Mesodermal cell (in vitro differentiated cells): ENCODE data around the gene PUS7L.
"Not testable (repeated sequence)": the region's sequence is repeated elsewhere in the genome, so short reads cannot be mapped to it uniquely, and the experiment has no call there.

ENCODE experiments used
- H3K27ac ChIP-seq: 2 replicates; pipeline ENCODE4 v1.7.0; 2013; ENCODE audit warnings: mild to moderate bottlenecking, low read depth, low read length, moderate library complexity; ENCODE audit not compliant: severe bottlenecking
- H3K36me3 ChIP-seq: 2 replicates; pipeline ENCODE4 v1.7.1; 2013; ENCODE audit warnings: mild to moderate bottlenecking, low read length, moderate library complexity; ENCODE audit not compliant: control insufficient read depth, insufficient read depth
- H3K4me1 ChIP-seq: one replicate; pipeline ENCODE4 v1.7.1; 2013; ENCODE audit warnings: mild to moderate bottlenecking, low read length; ENCODE audit not compliant: insufficient read depth, control insufficient read depth, poor library complexity, severe bottlenecking
- H3K4me3 ChIP-seq: 2 replicates; pipeline ENCODE4 v1.7.0; 2013; ENCODE audit warnings: low read length, control low read depth, mild to moderate bottlenecking; ENCODE audit not compliant: insufficient read depth, poor library complexity, severe bottlenecking; ENCODE audit errors: extremely low read depth
- H3K9me3 ChIP-seq: 2 replicates; pipeline ENCODE4 v1.7.1; 2013; ENCODE audit warnings: mild to moderate bottlenecking, low read length, moderate library complexity; ENCODE audit not compliant: control insufficient read depth
- WGBS, 2 experiments: methylation state at CpG; one replicate each; pipeline ENCODE4 v1.1.5; 2013; ENCODE audit warnings: missing lambda C conversion rate in 2 of 2; ENCODE audit not compliant: insufficient coverage in 2 of 2; 5-methylcytosine and 5-hydroxymethylcytosine counted together

The PUS7L gene

GRCh38 chr12:43776498-43776897 is 17.9 kb upstream of the PUS7L start:
- WGBS, 2 experiments, result no CpG with 5 or more reads among the region's 3 CpGs
- peaks cover 3% of the 10 kb centered on the region for H3K36me3 ChIP-seq
- H3K9me3 ChIP-seq, result no peaks in the 10 kb centered on the region
- H3K4me1 ChIP-seq, result no peaks in the 10 kb centered on the region
- no peak overlapping the region for H3K4me3 ChIP-seq
- no peak overlapping the region for H3K27ac ChIP-seq

GRCh38 chr12:43766291-43766690 is 7.7 kb upstream of the PUS7L start:
- Histone ChIP-seq H3K9me3 (no peaks in the 10 kb centered on the region), H3K27ac (no peak overlapping the region), H3K4me1 (peaks cover 4% of the 10 kb centered on the region), H3K36me3 (peaks cover 3% of the 10 kb centered on the region), H3K4me3 (no peak overlapping the region)

- H3K9me3 ChIP-seq, result no peaks in the 10 kb centered on the region
- no peak overlapping the region for H3K27ac ChIP-seq
- H3K36me3 ChIP-seq, result no peaks in the 10 kb centered on the region
- peaks cover 4% of the 10 kb centered on the region for H3K4me1 ChIP-seq
- H3K4me3 ChIP-seq, result no peak overlapping the region
Observed at GRCh38 chr12:43764528-43764927, 5.9 kb upstream of the PUS7L start.

GRCh38 chr12:43763769-43764168 is 5.2 kb upstream of the PUS7L start:
- H3K4me3 ChIP-seq, result no peak overlapping the region
- H3K36me3 ChIP-seq, result no peaks in the 10 kb centered on the region
- no peaks in the 10 kb centered on the region for H3K9me3 ChIP-seq
- H3K4me1 ChIP-seq, result peaks cover 4% of the 10 kb centered on the region
- H3K27ac ChIP-seq, result no peak overlapping the region

GRCh38 chr12:43762596-43762995 is 4.0 kb upstream of the PUS7L start:
- H3K9me3 ChIP-seq, result no peaks in the 10 kb centered on the region
- no peak overlapping the region for H3K27ac ChIP-seq
- H3K4me1 ChIP-seq, result peaks cover 4% of the 10 kb centered on the region
- no peak overlapping the region for H3K4me3 ChIP-seq
- no peaks in the 10 kb centered on the region for H3K36me3 ChIP-seq

- H3K4me1 ChIP-seq, result peaks cover 2% of the 10 kb centered on the region
- no peak overlapping the region for H3K4me3 ChIP-seq
- H3K9me3 ChIP-seq, result no peaks in the 10 kb centered on the region
- no peak overlapping the region for H3K27ac ChIP-seq
- H3K36me3 ChIP-seq, result no peaks in the 10 kb centered on the region
Observed at GRCh38 chr12:43761500-43761899, 2.9 kb upstream of the PUS7L start.

- H3K4me1 ChIP-seq, result no peaks in the 10 kb centered on the region
- 90 to 100% methylated on average over 1 to 2 of the region's 2 CpGs for WGBS, 2 experiments
- H3K36me3 ChIP-seq, result no peaks in the 10 kb centered on the region
- H3K9me3 ChIP-seq, result no peaks in the 10 kb centered on the region
- H3K4me3 ChIP-seq, result no peak overlapping the region
- no peak overlapping the region for H3K27ac ChIP-seq
Observed at GRCh38 chr12:43760396-43760795, 1.8 kb upstream of the PUS7L start.

GRCh38 chr12:43758247-43758727 is 303 bp downstream of the PUS7L start:
- peak overlapping the region; percentile 71 for H3K4me3 ChIP-seq
- no peaks in the 10 kb centered on the region for H3K9me3 ChIP-seq
- no peaks in the 10 kb centered on the region for H3K4me1 ChIP-seq
- no peaks in the 10 kb centered on the region for H3K36me3 ChIP-seq
- 16 to 21% methylated on average over 11 of the region's 18 CpGs for WGBS, 2 experiments
- H3K27ac ChIP-seq, result no peak overlapping the region

- Histone ChIP-seq H3K36me3 (peaks cover 7% of the 10 kb centered on the region), H3K4me3 (no peak overlapping the region), H3K27ac (no peak overlapping the region), H3K4me1 (no peaks in the 10 kb centered on the region), H3K9me3 (no peaks in the 10 kb centered on the region)
- WGBS, 2 experiments, result 93 to 100% methylated on average over 2 of the region's 3 CpGs
Observed at GRCh38 chr12:43754015-43754414, 4.6 kb downstream of the PUS7L start.

- not testable (repeated sequence) for H3K27ac ChIP-seq, H3K4me1 ChIP-seq, H3K9me3 ChIP-seq, H3K4me3 ChIP-seq, H3K36me3 ChIP-seq
- WGBS, 2 experiments, result no CpG with 5 or more reads among the region's 6 CpGs
Observed at GRCh38 chr12:43751360-43751759, 7.2 kb downstream of the PUS7L start.

GRCh38 chr12:43750814-43751213 is 7.8 kb downstream of the PUS7L start:
- Histone ChIP-seq H3K4me1 (no peaks in the 10 kb centered on the region), H3K27ac (no peak overlapping the region), H3K4me3 (no peak overlapping the region), H3K36me3 (peaks cover 7% of the 10 kb centered on the region), H3K9me3 (no peaks in the 10 kb centered on the region)
- no CpG with 5 or more reads among the region's 3 CpGs for WGBS, 2 experiments

- Histone ChIP-seq H3K9me3 (no peaks in the 10 kb centered on the region), H3K4me1 (no peaks in the 10 kb centered on the region), H3K36me3 (peaks cover 7% of the 10 kb centered on the region), H3K27ac (no peak overlapping the region), H3K4me3 (no peak overlapping the region)
- 89 to 93% methylated on average over 4 to 5 of the region's 5 CpGs for WGBS, 2 experiments
Observed at GRCh38 chr12:43749016-43749415, 9.6 kb downstream of the PUS7L start.
